BLaER1 (cell line): ENCODE data around the gene SCARB1.
A peak's percentile ranks its signal among the peaks of the same experiment; 100 is the strongest.

Source experiments
- H3K27ac ChIP-seq: shearing (Covaris generic); formaldehyde crosslinking; 2 replicates; pipeline ENCODE4 v1.8.1; 2022
- H3K27me3 ChIP-seq: shearing (Covaris generic); formaldehyde crosslinking; 2 replicates; pipeline ENCODE4 v1.8.1; 2022
- H3K36me3 ChIP-seq: shearing (Covaris generic); formaldehyde crosslinking; 2 replicates; pipeline ENCODE4 v1.8.1; 2022
- H3K4me1 ChIP-seq: shearing (Covaris generic); formaldehyde crosslinking; 2 replicates; pipeline ENCODE4 v1.8.1; 2022
- H3K4me2 ChIP-seq: shearing (Covaris generic); formaldehyde crosslinking; 2 replicates; pipeline ENCODE4 v1.8.1; 2022
- H3K4me3 ChIP-seq: shearing (Covaris generic); formaldehyde crosslinking; 2 replicates; pipeline ENCODE4 v1.8.1; 2022
- H3K9ac ChIP-seq: shearing (Covaris generic); formaldehyde crosslinking; 2 replicates; pipeline ENCODE4 v1.8.1; 2022
- H3K9me3 ChIP-seq: shearing (Covaris generic); formaldehyde crosslinking; 2 replicates; pipeline ENCODE4 v1.8.1; 2022
- H4K20me1 ChIP-seq: shearing (Covaris generic); formaldehyde crosslinking; 2 replicates; pipeline ENCODE4 v1.8.1; 2022
- Cebpa-rat ChIP-seq: shearing (Covaris generic); IDR thresholded peaks from 2 replicates; pipeline ENCODE4 v1.8.1; 2022

SCARB1 gene

GRCh38 chr12:124812979-124813378, 50.7 kb downstream of the SCARB1 start:
- Histone ChIP-seq H3K9me3 (no peaks in the 10 kb centered on the region), H3K4me1 (no peaks in the 10 kb centered on the region), H3K36me3 (peaks cover 100% of the 10 kb centered on the region), H3K27ac (no peak overlapping the region), H3K4me3 (no peak overlapping the region), H3K27me3 (no peaks in the 10 kb centered on the region), H3K4me2 (no peak overlapping the region), H4K20me1 (peaks cover 94% of the 10 kb centered on the region), H3K9ac (no peak overlapping the region)
- TF ChIP-seq Cebpa-rat, result no peak

DNA sequence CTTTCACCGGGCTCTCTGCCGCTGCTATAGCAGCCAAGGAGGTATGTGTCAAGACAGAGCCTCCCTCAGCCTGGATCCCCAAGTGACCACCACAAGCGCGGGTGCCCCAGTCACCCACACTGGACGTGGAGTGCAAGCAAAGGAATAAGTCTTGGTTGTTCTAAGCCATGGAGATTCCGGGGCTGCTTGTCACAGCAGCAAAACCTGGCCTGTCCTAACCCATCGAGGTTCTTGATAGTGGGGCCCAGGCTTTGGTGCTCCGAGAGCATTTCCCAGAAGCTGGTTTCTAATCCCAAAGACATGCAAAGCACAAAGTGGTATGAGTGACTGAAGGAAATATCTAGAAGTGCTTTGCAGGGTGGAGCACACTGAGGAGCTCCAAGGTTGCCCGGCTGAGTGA, 51.3 kb downstream of the SCARB1 start:
- peaks cover 100% of the 10 kb centered on the region for H3K36me3 ChIP-seq
- H3K27ac ChIP-seq, result no peak overlapping the region
- no peak overlapping the region for H3K4me3 ChIP-seq
- no peak for TF ChIP-seq Cebpa-rat
- H4K20me1 ChIP-seq, result peaks cover 94% of the 10 kb centered on the region
- H3K4me2 ChIP-seq, result no peak overlapping the region
- H3K9me3 ChIP-seq, result no peaks in the 10 kb centered on the region
- no peak overlapping the region for H3K9ac ChIP-seq
- H3K4me1 ChIP-seq, result no peaks in the 10 kb centered on the region
- no peaks in the 10 kb centered on the region for H3K27me3 ChIP-seq

- Histone ChIP-seq H3K4me1 (no peaks in the 10 kb centered on the region), H3K36me3 (peaks cover 100% of the 10 kb centered on the region), H3K9ac (no peak overlapping the region), H3K27me3 (no peaks in the 10 kb centered on the region), H3K27ac (no peak overlapping the region), H3K9me3 (no peaks in the 10 kb centered on the region), H4K20me1 (peaks cover 92% of the 10 kb centered on the region), H3K4me3 (no peak overlapping the region), H3K4me2 (no peak overlapping the region)
- TF ChIP-seq Cebpa-rat, result no peak
These were observed 52.0 kb downstream of the SCARB1 start for GRCh38 chr12:124811633-124812032.

DNA sequence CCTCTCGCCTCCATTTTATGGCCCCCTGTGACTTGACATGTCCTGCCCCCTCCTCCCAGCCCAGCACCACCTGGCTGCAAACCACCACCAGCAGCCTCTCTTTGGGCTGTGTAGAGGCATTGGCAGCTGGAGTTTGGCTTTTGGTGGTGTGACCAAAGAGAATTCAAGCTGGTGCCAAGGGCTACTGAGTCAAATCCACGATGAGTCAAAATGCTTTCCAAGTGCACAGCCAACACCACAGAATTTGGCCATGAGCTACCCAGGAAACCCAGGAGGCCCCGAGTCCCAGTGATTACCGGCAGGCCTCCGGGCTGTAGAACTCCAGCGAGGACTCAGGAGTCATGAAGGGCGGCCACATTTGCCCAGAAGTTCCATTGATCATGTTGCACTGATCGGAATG, 53.8 kb downstream of the SCARB1 start:
- H3K36me3 ChIP-seq, result peaks cover 100% of the 10 kb centered on the region
- no peak for TF ChIP-seq Cebpa-rat
- no peaks in the 10 kb centered on the region for H3K4me1 ChIP-seq
- no peak overlapping the region for H3K4me2 ChIP-seq
- no peaks in the 10 kb centered on the region for H3K27me3 ChIP-seq
- no peak overlapping the region for H3K4me3 ChIP-seq
- peaks cover 78% of the 10 kb centered on the region for H4K20me1 ChIP-seq
- no peaks in the 10 kb centered on the region for H3K9me3 ChIP-seq
- H3K27ac ChIP-seq, result no peak overlapping the region
- no peak overlapping the region for H3K9ac ChIP-seq

GRCh38 chr12:124809391-124809790, 54.3 kb downstream of the SCARB1 start:
- no peaks in the 10 kb centered on the region for H3K9me3 ChIP-seq
- no peak overlapping the region for H3K4me2 ChIP-seq
- H3K9ac ChIP-seq, result no peak overlapping the region
- H3K27me3 ChIP-seq, result no peaks in the 10 kb centered on the region
- H4K20me1 ChIP-seq, result peaks cover 78% of the 10 kb centered on the region
- H3K27ac ChIP-seq, result no peak overlapping the region
- H3K36me3 ChIP-seq, result peaks cover 100% of the 10 kb centered on the region
- TF ChIP-seq Cebpa-rat, result no peak
- no peaks in the 10 kb centered on the region for H3K4me1 ChIP-seq
- H3K4me3 ChIP-seq, result no peak overlapping the region

GRCh38 chr12:124808272-124808671, 55.4 kb downstream of the SCARB1 start:
- H3K9me3 ChIP-seq, result no peaks in the 10 kb centered on the region
- no peak overlapping the region for H3K4me3 ChIP-seq
- no peak overlapping the region for H3K27ac ChIP-seq
- H3K36me3 ChIP-seq, result peaks cover 100% of the 10 kb centered on the region
- no peak overlapping the region for H3K9ac ChIP-seq
- no peaks in the 10 kb centered on the region for H3K4me1 ChIP-seq
- no peak for TF ChIP-seq Cebpa-rat
- peaks cover 79% of the 10 kb centered on the region for H4K20me1 ChIP-seq
- H3K27me3 ChIP-seq, result no peaks in the 10 kb centered on the region
- no peak overlapping the region for H3K4me2 ChIP-seq

DNA sequence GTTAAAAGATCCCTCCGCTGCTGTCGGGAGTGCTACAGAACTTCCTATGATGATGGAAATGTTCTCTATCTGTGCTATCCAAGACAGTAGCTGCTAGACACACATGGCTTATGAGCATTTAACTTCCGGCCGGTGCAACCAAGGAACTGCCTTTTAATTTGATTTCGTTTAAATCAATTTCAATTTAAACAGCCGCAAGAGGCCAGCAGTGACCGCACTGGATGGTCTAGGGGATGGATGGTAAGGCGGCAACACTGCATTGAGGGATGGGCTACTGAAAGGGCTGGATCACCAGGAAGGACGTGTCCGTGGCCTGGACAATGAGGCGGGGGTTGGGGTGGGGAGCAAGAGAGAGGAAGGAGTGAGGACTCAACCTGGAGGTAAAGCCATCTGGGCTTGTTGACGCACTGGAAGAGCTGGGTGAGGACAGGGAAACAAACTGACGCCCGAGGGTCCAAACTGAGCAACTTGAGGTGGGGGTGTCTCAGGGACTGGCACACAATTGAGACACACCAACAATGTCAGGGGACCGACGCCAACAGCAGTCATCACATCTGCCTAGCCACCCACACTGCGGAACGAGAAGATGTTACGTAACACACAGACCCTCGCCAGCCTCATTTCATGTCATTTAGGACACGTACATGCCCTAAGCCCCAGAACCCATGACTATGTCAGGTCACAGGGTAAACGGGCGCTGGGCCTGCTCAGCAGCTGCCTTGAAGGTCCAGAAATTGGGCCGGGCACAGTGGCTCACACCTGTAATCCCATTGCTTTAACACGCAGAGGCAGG, 57.6 kb downstream of the SCARB1 start:
- Histone ChIP-seq H3K4me2 (no peak overlapping the region), H4K20me1 (peaks cover 78% of the 10 kb centered on the region), H3K9ac (no peak overlapping the region), H3K9me3 (no peaks in the 10 kb centered on the region), H3K27ac (no peak overlapping the region), H3K4me1 (no peaks in the 10 kb centered on the region), H3K4me3 (no peak overlapping the region), H3K36me3 (peaks cover 100% of the 10 kb centered on the region), H3K27me3 (no peaks in the 10 kb centered on the region)
- TF ChIP-seq Cebpa-rat, result peak; percentile 40; the same call in 1 of the 2 replicates

DNA sequence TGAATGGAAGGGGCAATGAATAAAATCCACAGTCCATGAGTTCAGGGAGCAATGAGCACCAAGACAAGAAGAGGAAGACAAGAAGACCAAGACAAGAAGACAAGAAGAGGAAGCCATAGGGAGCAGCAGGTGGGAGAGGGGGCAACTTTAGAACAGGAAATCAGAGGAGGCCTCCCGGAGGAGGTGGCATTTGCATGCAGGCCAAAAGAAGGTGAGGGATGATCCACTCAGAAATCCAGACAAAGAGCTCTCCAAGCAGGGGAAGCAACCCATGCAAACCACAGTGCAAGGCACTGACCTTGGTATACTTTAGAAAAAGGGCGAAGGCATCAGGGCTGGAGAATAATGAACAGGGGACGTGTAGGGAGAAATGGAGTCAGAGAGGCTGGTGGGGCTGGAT, 58.6 kb downstream of the SCARB1 start:
- Histone ChIP-seq H3K27ac (no peak overlapping the region), H3K4me1 (peaks cover 4% of the 10 kb centered on the region), H3K27me3 (no peaks in the 10 kb centered on the region), H3K4me3 (no peak overlapping the region), H3K9me3 (no peaks in the 10 kb centered on the region), H4K20me1 (peaks cover 80% of the 10 kb centered on the region), H3K9ac (no peak overlapping the region), H3K4me2 (no peak overlapping the region), H3K36me3 (peaks cover 100% of the 10 kb centered on the region)
- TF ChIP-seq Cebpa-rat, result no peak

DNA sequence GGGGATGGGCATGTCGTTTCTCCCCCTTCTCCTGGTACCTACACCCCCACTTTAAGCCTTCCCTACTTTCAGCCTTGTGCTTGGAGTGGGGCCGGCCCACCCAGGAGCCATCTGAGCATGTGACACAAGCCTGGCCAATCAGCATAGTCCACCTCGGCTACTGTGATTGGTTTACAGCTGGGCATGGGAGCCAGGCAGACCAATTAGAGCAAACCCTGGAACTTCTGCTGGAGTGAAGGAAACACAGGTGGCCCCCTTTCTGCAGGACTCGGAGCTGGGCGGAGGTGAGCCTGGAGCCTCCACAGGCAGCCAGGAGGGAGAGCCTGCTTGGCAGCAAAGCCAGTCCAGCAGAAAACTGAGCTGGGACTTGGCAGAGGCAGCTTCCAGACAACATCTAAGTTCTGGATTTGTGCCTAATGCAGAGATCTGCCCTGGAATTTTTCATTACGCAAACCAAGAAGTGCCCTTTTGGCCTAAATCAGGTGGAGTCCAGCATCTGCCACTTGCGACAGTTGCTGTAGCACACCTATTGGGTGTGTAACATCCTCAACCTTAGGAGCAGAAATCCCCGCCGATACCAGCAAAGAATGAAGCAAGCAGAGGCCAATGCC, 59.5 kb downstream of the SCARB1 start:
- Histone ChIP-seq H3K27me3 (no peaks in the 10 kb centered on the region), H3K4me2 (no peak overlapping the region), H3K36me3 (peaks cover 100% of the 10 kb centered on the region), H3K9me3 (no peaks in the 10 kb centered on the region), H3K9ac (no peak overlapping the region), H3K27ac (no peak overlapping the region), H4K20me1 (peaks cover 80% of the 10 kb centered on the region), H3K4me1 (peaks cover 14% of the 10 kb centered on the region), H3K4me3 (no peak overlapping the region)
- TF ChIP-seq Cebpa-rat, result no peak

DNA sequence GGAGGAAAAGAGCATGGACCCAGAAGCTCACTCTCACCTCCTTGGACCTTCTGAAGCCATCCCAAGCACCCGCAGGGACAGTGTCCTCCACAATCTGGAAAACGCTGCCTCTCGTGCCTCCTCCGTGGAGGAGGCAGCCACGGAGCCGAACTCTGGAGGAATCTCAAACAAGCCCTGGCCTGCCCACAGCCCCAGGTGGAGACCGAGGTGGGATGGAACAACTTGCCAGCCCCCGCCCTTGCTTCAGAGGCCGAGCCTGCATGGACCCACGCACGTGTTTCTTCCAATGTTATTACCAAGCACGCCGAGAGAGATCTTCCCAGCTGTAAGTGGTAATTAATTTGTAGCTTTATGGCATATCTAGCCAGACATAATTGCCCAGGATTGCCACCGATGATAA, 61.3 kb downstream of the SCARB1 start:
- Histone ChIP-seq H4K20me1 (peaks cover 69% of the 10 kb centered on the region), H3K9ac (no peak overlapping the region), H3K9me3 (no peaks in the 10 kb centered on the region), H3K4me2 (no peak overlapping the region), H3K4me1 (peaks cover 24% of the 10 kb centered on the region), H3K36me3 (peaks cover 100% of the 10 kb centered on the region), H3K27me3 (no peaks in the 10 kb centered on the region), H3K4me3 (no peak overlapping the region), H3K27ac (no peak overlapping the region)
- TF ChIP-seq Cebpa-rat, result no peak
